GM12801 (cell line): Measurements from ENCODE around the gene ST6GALNAC1.

Experiments
- CTCF ChIP-seq: IDR thresholded peaks from one replicate; pipeline ENCODE4 v1.5.1; 2011; ENCODE audit warnings: control low read depth; ENCODE audit not compliant: insufficient read length; ENCODE audit errors: extremely low read depth

ST6GALNAC1 gene

GRCh38 chr17:76585649-76586593, 57.6 kb downstream of the ST6GALNAC1 start, which contains the start of gene ST6GALNAC2:
TSS of gene ST6GALNAC2 (minus strand) at chr17:76585860. CDS start at chr17:76585808, 52 bp downstream.
- TF ChIP-seq CTCF: no peak

DNA sequence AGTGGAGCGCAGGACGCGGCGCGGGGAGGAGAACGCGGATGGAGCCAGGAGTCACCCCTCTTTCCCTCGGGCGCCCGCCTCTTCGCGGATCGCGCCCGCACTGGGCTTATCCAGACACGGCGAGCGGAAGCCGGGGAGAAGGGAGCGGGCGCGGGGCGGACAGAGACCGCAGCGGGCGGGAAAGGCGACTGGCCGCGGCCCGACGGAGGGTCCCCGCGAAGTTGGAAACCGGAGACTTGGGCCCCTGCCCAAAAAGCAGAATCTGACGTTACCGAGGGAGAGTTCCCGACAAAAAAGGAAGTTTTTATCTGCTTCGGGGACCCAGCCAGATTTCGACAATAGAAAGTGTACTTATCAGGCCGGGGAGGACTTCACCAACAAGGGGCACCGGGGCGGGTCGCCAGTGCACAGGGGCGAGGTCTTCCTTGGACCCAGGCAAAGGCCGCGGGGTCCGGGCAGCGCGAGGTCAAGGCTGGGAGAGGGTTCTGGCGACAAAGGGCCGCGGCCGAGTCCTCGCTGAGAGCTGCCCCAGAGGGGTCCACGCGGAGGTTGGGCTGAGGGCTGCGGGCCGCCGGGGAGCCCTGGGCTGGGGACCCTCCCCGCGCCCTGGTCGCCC, 58.4 kb downstream of the ST6GALNAC1 start:
- TF ChIP-seq CTCF: no peak

GRCh38 chr17:76584427-76585032, 59.0 kb downstream of the ST6GALNAC1 start:
- no peak for TF ChIP-seq CTCF

DNA sequence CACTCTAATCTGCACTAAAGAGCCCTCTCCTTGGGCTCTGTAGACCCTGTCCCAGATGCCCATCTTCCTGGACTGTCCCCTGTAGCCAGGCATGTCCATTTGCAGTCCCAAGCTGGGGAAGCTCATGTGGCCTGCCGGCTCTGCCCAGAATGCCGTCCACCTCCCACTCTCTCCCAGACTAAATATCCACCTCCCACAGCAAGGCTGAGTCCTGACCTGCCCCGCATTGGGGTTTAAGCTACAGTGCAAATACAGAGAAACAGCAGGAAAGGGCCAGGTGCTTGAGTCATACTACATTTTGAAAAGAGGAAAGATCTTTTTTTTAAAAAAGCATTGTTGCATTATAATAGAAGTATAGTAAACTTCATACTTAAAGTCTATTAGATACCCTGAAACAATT, 60.9 kb downstream of the ST6GALNAC1 start:
- no peak for TF ChIP-seq CTCF

DNA sequence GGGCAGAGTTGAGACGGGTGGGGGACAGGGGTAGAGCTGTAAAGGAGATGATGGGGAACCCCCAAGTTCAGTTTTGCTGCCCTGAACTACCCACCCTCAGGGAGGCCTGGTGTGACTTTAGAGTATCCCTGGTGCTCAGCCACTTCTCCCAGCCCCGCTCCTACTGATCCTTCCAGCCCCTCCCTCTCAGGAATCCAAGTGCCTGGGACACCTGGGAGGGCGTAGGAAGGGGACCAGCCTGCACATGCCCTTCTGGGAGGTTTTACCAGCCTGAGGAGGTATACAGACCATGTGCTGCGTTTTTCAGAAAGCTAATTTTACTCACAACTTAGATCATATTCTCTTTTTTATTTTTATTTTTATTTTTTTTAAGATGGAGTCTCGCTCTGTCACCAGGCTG, 62.0 kb downstream of the ST6GALNAC1 start:
- no peak for TF ChIP-seq CTCF

DNA sequence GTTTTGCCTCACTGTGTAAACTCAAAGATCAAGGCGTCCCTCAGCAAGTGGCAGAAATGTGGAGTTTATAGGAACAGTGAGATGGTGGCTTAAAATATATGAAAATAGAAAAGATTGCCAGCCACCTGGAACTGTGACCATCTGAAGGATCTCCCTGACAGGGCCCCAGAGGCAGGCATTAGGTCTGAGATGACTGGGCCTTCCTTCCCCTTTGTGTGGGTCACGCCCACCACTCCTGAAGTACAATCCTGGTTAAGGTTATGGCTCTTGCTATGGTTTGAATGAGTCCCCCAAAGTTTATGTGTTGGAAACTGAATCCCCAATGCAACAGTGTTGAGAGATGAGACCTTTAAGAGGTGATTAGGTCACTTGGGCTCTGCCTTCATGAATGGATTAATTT, 64.3 kb downstream of the ST6GALNAC1 start:
- TF ChIP-seq CTCF: no peak

DNA sequence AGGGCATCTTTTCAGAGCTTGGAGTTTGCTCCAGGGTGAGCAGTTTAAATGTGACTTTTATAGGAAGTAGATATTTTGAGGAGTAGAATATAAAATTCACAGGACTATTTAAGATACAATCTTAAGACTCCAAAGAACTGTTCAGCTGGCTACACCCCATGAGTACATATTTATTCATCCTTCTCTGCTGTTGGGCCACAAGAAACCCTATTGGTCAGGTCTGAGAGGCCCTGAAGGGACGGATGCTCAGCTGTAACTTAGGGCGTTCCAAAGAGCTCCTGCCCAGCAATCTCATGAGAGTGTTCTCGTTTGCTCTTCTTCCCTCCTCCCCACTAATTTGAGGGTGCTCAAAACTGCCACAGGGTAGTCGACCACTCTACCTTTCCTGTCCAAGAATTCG, 65.2 kb downstream of the ST6GALNAC1 start:
- no peak for TF ChIP-seq CTCF
